Fibroblast of skin of left biceps (primary cell): Measurements from ENCODE around the gene MYBPC3.

Experiments used
- DNase-seq, 2 experiments: peaks; one replicate each; pipeline ENCODE4 v3.0.0-alpha.2; 2013; ENCODE audit warnings: low read depth in 2 of 2

The MYBPC3 gene

GRCh38 chr11:47357985-47358730, 5.7 kb upstream of the MYBPC3 start:
- DNase-seq: no peak

- no peak for DNase-seq
Observed at GRCh38 chr11:47356998-47357329, 4.5 kb upstream of the MYBPC3 start.

- no peak for DNase-seq
Observed at GRCh38 chr11:47356129-47356997, 3.9 kb upstream of the MYBPC3 start.

- peak; percentile 64 to 66 for DNase-seq
Observed at GRCh38 chr11:47355283-47356128, 3.0 kb upstream of the MYBPC3 start.

GRCh38 chr11:47354913-47355282, 2.4 kb upstream of the MYBPC3 start:
- DNase-seq: no peak

- no peak for DNase-seq
Observed at GRCh38 chr11:47353978-47354774, 1.7 kb upstream of the MYBPC3 start.

- DNase-seq: no peak
Observed at GRCh38 chr11:47351156-47352126, 1.1 kb downstream of the MYBPC3 start.

- no peak for DNase-seq
Observed at GRCh38 chr11:47350315-47350714, 2.2 kb downstream of the MYBPC3 start.

- DNase-seq: no peak
Observed at GRCh38 chr11:47349521-47350095, 2.9 kb downstream of the MYBPC3 start.

- no peak for DNase-seq
Observed at GRCh38 chr11:47348859-47349258, 3.6 kb downstream of the MYBPC3 start.

GRCh38 chr11:47348131-47348802, 4.2 kb downstream of the MYBPC3 start:
- DNase-seq: no peak

GRCh38 chr11:47347137-47347536, 5.4 kb downstream of the MYBPC3 start:
- DNase-seq: no peak

- DNase-seq: no peak
Observed at GRCh38 chr11:47345890-47346563, 6.5 kb downstream of the MYBPC3 start.

- no peak for DNase-seq
Observed at GRCh38 chr11:47342854-47343253, 9.6 kb downstream of the MYBPC3 start.

- no peak for DNase-seq
Observed at GRCh38 chr11:47342036-47342803, 10.3 kb downstream of the MYBPC3 start.

GRCh38 chr11:47340980-47341775, 11.3 kb downstream of the MYBPC3 start:
- no peak for DNase-seq

GRCh38 chr11:47340010-47340409, 12.5 kb downstream of the MYBPC3 start:
- DNase-seq: no peak
